ENCODE data around the gene SH3D19.

DNA sequence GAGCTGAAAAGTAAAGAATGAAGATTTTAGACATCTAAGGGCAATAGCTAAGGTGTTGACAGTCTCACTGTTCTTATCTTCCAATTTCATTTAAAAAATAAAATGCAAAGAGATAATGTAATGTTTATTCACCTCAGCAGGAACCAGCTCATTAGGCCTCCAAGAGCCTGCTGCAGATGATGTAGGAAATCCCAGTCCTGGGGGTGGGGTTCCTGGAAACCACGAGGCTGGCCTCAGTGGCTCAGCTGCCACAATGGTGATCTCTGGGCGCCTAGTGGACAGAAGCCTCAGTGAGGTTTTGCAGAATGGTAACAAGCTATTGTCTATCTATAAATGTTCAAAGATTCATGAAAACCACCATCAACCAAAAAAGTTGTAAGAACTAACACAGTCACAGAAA, 148.7 kb downstream of the SH3D19 start:
- TF ChIP-seq, protein P1, sequence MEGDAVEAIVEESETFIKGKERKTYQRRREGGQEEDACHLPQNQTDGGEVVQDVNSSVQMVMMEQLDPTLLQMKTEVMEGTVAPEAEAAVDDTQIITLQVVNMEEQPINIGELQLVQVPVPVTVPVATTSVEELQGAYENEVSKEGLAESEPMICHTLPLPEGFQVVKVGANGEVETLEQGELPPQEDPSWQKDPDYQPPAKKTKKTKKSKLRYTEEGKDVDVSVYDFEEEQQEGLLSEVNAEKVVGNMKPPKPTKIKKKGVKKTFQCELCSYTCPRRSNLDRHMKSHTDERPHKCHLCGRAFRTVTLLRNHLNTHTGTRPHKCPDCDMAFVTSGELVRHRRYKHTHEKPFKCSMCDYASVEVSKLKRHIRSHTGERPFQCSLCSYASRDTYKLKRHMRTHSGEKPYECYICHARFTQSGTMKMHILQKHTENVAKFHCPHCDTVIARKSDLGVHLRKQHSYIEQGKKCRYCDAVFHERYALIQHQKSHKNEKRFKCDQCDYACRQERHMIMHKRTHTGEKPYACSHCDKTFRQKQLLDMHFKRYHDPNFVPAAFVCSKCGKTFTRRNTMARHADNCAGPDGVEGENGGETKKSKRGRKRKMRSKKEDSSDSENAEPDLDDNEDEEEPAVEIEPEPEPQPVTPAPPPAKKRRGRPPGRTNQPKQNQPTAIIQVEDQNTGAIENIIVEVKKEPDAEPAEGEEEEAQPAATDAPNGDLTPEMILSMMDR (IDR thresholded peaks at IDR 0.05; ENCODE audit: borderline replicate concordance, extremely low read depth, low read length, poor library complexity, severe bottlenecking), result no peak
- no peak for TF ChIP-seq EZH2 (IDR thresholded peaks at IDR 0.05; ENCODE audit: borderline replicate concordance, low read depth, low read length, severe bottlenecking)
